DOHH2 (cell line): Measurements from ENCODE around the gene TLR7.

ENCODE experiments used
- H3F3A ChIP-seq: fragments of 200-600 bp; sonication (generic), shearing (Covaris generic); 2 replicates; pipeline ENCODE4 v1.6.0; 2016; ENCODE audit warnings: antibody characterized with exemption, mild to moderate bottlenecking; ENCODE audit not compliant: control insufficient read depth, insufficient read depth
- H3K27ac ChIP-seq: fragments of 200-600 bp; sonication (generic); 2 replicates; pipeline ENCODE4 v1.5.1; 2014; ENCODE audit warnings: low read depth, mild to moderate bottlenecking, low read length, moderate library complexity
- H3K27me3 ChIP-seq: fragments of 200-600 bp; sonication (generic); 2 replicates; pipeline ENCODE4 v1.6.1; 2014; ENCODE audit warnings: mild to moderate bottlenecking, low read length, mixed read lengths; ENCODE audit not compliant: control insufficient read depth
- H3K36me3 ChIP-seq: fragments of 200-600 bp; sonication (generic); 2 replicates; pipeline ENCODE4 v1.6.1; 2014; ENCODE audit warnings: mild to moderate bottlenecking, low read length, moderate library complexity, mixed read lengths; ENCODE audit not compliant: control insufficient read depth
- H3K4me1 ChIP-seq: fragments of 200-600 bp; sonication (generic); 2 replicates; pipeline ENCODE4 v1.6.1; 2014; ENCODE audit warnings: mild to moderate bottlenecking, low read length, mixed read lengths; ENCODE audit not compliant: control insufficient read depth
- H3K4me2 ChIP-seq: fragments of 200-600 bp; sonication (generic); 2 replicates; pipeline ENCODE4 v1.6.0; 2014; ENCODE audit warnings: mild to moderate bottlenecking, low read length, moderate library complexity
- H3K4me3 ChIP-seq: fragments of 200-600 bp; sonication (generic); 2 replicates; pipeline ENCODE4 v1.5.1; 2014; ENCODE audit warnings: mild to moderate bottlenecking, low read length, mixed read lengths
- H3K79me2 ChIP-seq: fragments of 200-600 bp; sonication (generic); 2 replicates; pipeline ENCODE4 v1.6.1; 2014; ENCODE audit warnings: mild to moderate bottlenecking, low read length, mixed read lengths; ENCODE audit not compliant: control insufficient read depth
- H3K9me2 ChIP-seq: fragments of 200-600 bp; sonication (generic); replicated peaks from 2 replicates; pipeline ENCODE4 v1.6.1; 2014; ENCODE audit warnings: mild to moderate bottlenecking, low read length, mixed read lengths; ENCODE audit not compliant: control insufficient read depth
- H3K9me3 ChIP-seq: fragments of 200-600 bp; sonication (generic); 2 replicates; pipeline ENCODE4 v1.6.1; 2014; ENCODE audit warnings: antibody characterized with exemption, low read length, mixed read lengths; ENCODE audit not compliant: control insufficient read depth, insufficient read depth
- H4K20me1 ChIP-seq: fragments of 200-600 bp; sonication (generic); 2 replicates; pipeline ENCODE4 v1.6.0; 2014; ENCODE audit warnings: low read depth, mild to moderate bottlenecking, antibody characterized with exemption, low read length, moderate library complexity; ENCODE audit not compliant: control insufficient read depth, insufficient read depth
- CTCF ChIP-seq: fragments of 200-600 bp; sonication (generic); IDR thresholded peaks from one replicate; pipeline ENCODE4 v1.5.1; 2014; ENCODE audit warnings: antibody characterized with exemption, mild to moderate bottlenecking, low read depth, low read length; ENCODE audit not compliant: poor library complexity, severe bottlenecking
- EZH2phosphoT487 ChIP-seq: fragments of 200-600 bp; sonication (generic); IDR thresholded peaks from 2 replicates; pipeline ENCODE4 v1.6.1; 2017; ENCODE audit warnings: borderline replicate concordance, mild to moderate bottlenecking, antibody characterized with exemption, low read length, moderate library complexity, mixed read lengths

Gene TLR7

DNA sequence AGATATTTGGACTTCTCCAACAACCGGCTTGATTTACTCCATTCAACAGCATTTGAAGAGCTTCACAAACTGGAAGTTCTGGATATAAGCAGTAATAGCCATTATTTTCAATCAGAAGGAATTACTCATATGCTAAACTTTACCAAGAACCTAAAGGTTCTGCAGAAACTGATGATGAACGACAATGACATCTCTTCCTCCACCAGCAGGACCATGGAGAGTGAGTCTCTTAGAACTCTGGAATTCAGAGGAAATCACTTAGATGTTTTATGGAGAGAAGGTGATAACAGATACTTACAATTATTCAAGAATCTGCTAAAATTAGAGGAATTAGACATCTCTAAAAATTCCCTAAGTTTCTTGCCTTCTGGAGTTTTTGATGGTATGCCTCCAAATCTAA lies 20.3 kb downstream of the TLR7 start:
- H3K9me3 ChIP-seq = no peaks in the 10 kb centered on the region
- no peak overlapping the region for H3K4me2 ChIP-seq
- H3K36me3 ChIP-seq = peaks cover 8% of the 10 kb centered on the region
- no peak overlapping the region for H3K27ac ChIP-seq
- no peaks in the 10 kb centered on the region for H3K79me2 ChIP-seq
- H3K9me2 ChIP-seq = no peaks in the 10 kb centered on the region
- peaks cover under 1% of the 10 kb centered on the region; the same call in 1 of the 2 replicates for H3F3A ChIP-seq
- H3K4me3 ChIP-seq = no peak overlapping the region
- H3K27me3 ChIP-seq = no peaks in the 10 kb centered on the region
- H4K20me1 ChIP-seq = no peaks in the 10 kb centered on the region
- no peak for TF ChIP-seq EZH2phosphoT487
- TF ChIP-seq CTCF = no peak
- peaks cover 29% of the 10 kb centered on the region for H3K4me1 ChIP-seq

DNA sequence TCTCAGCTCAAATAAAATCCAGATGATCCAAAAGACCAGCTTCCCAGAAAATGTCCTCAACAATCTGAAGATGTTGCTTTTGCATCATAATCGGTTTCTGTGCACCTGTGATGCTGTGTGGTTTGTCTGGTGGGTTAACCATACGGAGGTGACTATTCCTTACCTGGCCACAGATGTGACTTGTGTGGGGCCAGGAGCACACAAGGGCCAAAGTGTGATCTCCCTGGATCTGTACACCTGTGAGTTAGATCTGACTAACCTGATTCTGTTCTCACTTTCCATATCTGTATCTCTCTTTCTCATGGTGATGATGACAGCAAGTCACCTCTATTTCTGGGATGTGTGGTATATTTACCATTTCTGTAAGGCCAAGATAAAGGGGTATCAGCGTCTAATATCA lies 20.9 kb downstream of the TLR7 start:
- Histone ChIP-seq H3K27ac (no peak overlapping the region), H3F3A (peaks cover 3% of the 10 kb centered on the region; the same call in 1 of the 2 replicates), H3K36me3 (peaks cover 10% of the 10 kb centered on the region), H3K27me3 (no peaks in the 10 kb centered on the region), H3K4me2 (no peak overlapping the region), H3K4me3 (no peak overlapping the region), H4K20me1 (no peaks in the 10 kb centered on the region), H3K79me2 (no peaks in the 10 kb centered on the region), H3K9me3 (no peaks in the 10 kb centered on the region), H3K4me1 (peaks cover 35% of the 10 kb centered on the region), H3K9me2 (no peaks in the 10 kb centered on the region)
- TF ChIP-seq CTCF (no peak), EZH2phosphoT487 (no peak)

GRCh38 chrX:12890467-12890866 lies 23.6 kb downstream of the TLR7 start:
- H3K4me1 ChIP-seq = peaks cover 51% of the 10 kb centered on the region
- TF ChIP-seq EZH2phosphoT487 (no peak), CTCF (no peak)
- H3K79me2 ChIP-seq = no peaks in the 10 kb centered on the region
- peak overlapping the region; percentile 67 for H3K4me2 ChIP-seq
- no peaks in the 10 kb centered on the region for H3K9me2 ChIP-seq
- peaks cover 3% of the 10 kb centered on the region; the same call in 1 of the 2 replicates for H3F3A ChIP-seq
- no peaks in the 10 kb centered on the region for H3K27me3 ChIP-seq
- H4K20me1 ChIP-seq = no peaks in the 10 kb centered on the region
- peak overlapping the region; percentile 59 for H3K4me3 ChIP-seq
- peaks cover 11% of the 10 kb centered on the region for H3K36me3 ChIP-seq
- H3K27ac ChIP-seq = peak overlapping the region; percentile 84
- H3K9me3 ChIP-seq = no peaks in the 10 kb centered on the region

DNA sequence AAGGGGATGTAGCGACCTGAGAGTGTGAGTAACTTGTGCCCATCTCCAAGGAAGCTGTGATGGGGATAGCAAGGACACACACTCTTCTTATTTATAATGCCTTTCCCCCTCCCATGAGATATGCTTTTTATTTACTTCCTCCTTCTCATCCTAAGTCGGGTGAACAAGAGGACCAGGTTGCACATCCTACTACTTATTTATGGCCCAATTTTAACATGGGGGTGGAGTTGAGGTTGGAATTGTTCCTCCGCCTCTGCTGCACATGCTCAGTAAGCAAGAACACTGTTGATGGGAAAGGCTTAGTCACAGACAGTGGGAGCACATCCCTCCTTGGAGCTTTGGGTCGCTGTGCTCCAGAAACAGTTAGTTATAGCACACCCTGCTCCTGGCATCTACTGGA lies 24.3 kb downstream of the TLR7 start:
- H3K4me1 ChIP-seq = peaks cover 51% of the 10 kb centered on the region
- H3K27me3 ChIP-seq = no peaks in the 10 kb centered on the region
- no peaks in the 10 kb centered on the region for H3K9me2 ChIP-seq
- H3K27ac ChIP-seq = peak overlapping the region; percentile 84
- H3K79me2 ChIP-seq = no peaks in the 10 kb centered on the region
- H3K36me3 ChIP-seq = peaks cover 11% of the 10 kb centered on the region
- H4K20me1 ChIP-seq = no peaks in the 10 kb centered on the region
- H3K4me3 ChIP-seq = peak overlapping the region; percentile 59
- TF ChIP-seq EZH2phosphoT487 = no peak
- TF ChIP-seq CTCF = no peak
- peak overlapping the region; percentile 67 for H3K4me2 ChIP-seq
- H3K9me3 ChIP-seq = no peaks in the 10 kb centered on the region
- H3F3A ChIP-seq = peaks cover 3% of the 10 kb centered on the region; the same call in 1 of the 2 replicates
